SU-DHL-6 (cell line): Measurements from ENCODE around the gene RNF166.

Source experiments
- H2AFZ ChIP-seq: fragments of 200-600 bp; sonication (generic); 2 replicates; pipeline ENCODE4 v1.6.1; 2014; ENCODE audit warnings: low read depth, mild to moderate bottlenecking, moderate library complexity, mixed read lengths, antibody characterized with exemption, low read length; ENCODE audit not compliant: severe bottlenecking
- H3F3A ChIP-seq: fragments of 200-600 bp; shearing (Covaris generic); 2 replicates; pipeline ENCODE4 v1.6.0; 2016; ENCODE audit warnings: antibody characterized with exemption, mild to moderate bottlenecking; ENCODE audit not compliant: insufficient read depth
- H3K27ac ChIP-seq: fragments of 200-600 bp; sonication (generic); 2 replicates; pipeline ENCODE4 v1.5.1; 2016; ENCODE audit warnings: low read depth, mild to moderate bottlenecking, low read length, moderate library complexity, mixed read lengths
- H3K27me3 ChIP-seq: fragments of 200-600 bp; sonication (generic), shearing (Covaris generic); 2 replicates; pipeline ENCODE4 v1.6.0; 2014; ENCODE audit warnings: mild to moderate bottlenecking, low read length
- H3K36me3 ChIP-seq: fragments of 200-600 bp; sonication (generic); 2 replicates; pipeline ENCODE4 v1.6.1; 2014; ENCODE audit warnings: mild to moderate bottlenecking, low read length, mixed read lengths
- H3K4me2 ChIP-seq: fragments of 300-600, 200-600 bp; shearing (Covaris generic), sonication (generic); 2 replicates; pipeline ENCODE4 v1.6.0; 2014; ENCODE audit warnings: low read length, low read depth, mild to moderate bottlenecking; ENCODE audit not compliant: poor library complexity, severe bottlenecking
- H3K4me3 ChIP-seq: fragments of 200-600 bp; sonication (generic); 2 replicates; pipeline ENCODE4 v1.5.1; 2014; ENCODE audit warnings: antibody characterized with exemption, low read length, mild to moderate bottlenecking, mixed read lengths; ENCODE audit not compliant: insufficient read depth, poor library complexity, severe bottlenecking
- H3K79me2 ChIP-seq: fragments of 200-600 bp; sonication (generic); 2 replicates; pipeline ENCODE4 v1.6.1; 2014; ENCODE audit warnings: mild to moderate bottlenecking, low read length, moderate library complexity; ENCODE audit not compliant: insufficient read depth
- H3K9ac ChIP-seq: fragments of 200-600 bp; sonication (generic); 2 replicates; pipeline ENCODE4 v1.7.0; 2014; ENCODE audit warnings: mild to moderate bottlenecking, low read length
- H3K9me2 ChIP-seq: fragments of 200-600 bp; sonication (generic); replicated peaks from 2 replicates; pipeline ENCODE4 v1.6.1; 2014; ENCODE audit warnings: low read length; ENCODE audit not compliant: insufficient read depth
- H3K9me3 ChIP-seq: fragments of 200-600 bp; sonication (generic); 2 replicates; pipeline ENCODE4 v1.6.1; 2014; ENCODE audit warnings: low read length, mixed read lengths; ENCODE audit not compliant: insufficient read depth
- H4K20me1 ChIP-seq: fragments of 200-600 bp; sonication (generic); 2 replicates; pipeline ENCODE4 v1.6.1; 2014; ENCODE audit warnings: low read depth, mild to moderate bottlenecking, antibody characterized with exemption, low read length, moderate library complexity, mixed read lengths
- EZH2phosphoT487 ChIP-seq: fragments of 200-600 bp; sonication (generic), shearing (Covaris generic); conservative IDR thresholded peaks from 2 replicates; pipeline ENCODE4 v1.6.1; 2018; ENCODE audit warnings: mild to moderate bottlenecking, antibody characterized with exemption, low read length, moderate library complexity, mixed read lengths
- TF ChIP-seq, protein P1 (sequence below): fragments of 200-600 bp; sonication (generic); IDR thresholded peaks from one replicate; pipeline ENCODE4 v1.5.1; 2017; ENCODE audit warnings: antibody characterized with exemption, mild to moderate bottlenecking, low read length, moderate library complexity; ENCODE audit not compliant: insufficient read depth, poor library complexity, severe bottlenecking

RNF166 gene

GRCh38 chr16:88697116-88697830, 8.9 kb downstream of the RNF166 start:
- Histone ChIP-seq H3K27ac (no peak overlapping the region), H3K4me3 (no peak overlapping the region), H3K4me2 (no peak overlapping the region), H2AFZ (no peak overlapping the region), H3K36me3 (no peaks in the 10 kb centered on the region), H3F3A (no peaks in the 10 kb centered on the region), H3K9me2 (no peaks in the 10 kb centered on the region), H3K9ac (no peak overlapping the region), H3K27me3 (no peaks in the 10 kb centered on the region), H3K9me3 (no peaks in the 10 kb centered on the region), H4K20me1 (no peaks in the 10 kb centered on the region), H3K79me2 (no peaks in the 10 kb centered on the region)
- TF ChIP-seq EZH2phosphoT487: no peak
- TF ChIP-seq, protein P1, sequence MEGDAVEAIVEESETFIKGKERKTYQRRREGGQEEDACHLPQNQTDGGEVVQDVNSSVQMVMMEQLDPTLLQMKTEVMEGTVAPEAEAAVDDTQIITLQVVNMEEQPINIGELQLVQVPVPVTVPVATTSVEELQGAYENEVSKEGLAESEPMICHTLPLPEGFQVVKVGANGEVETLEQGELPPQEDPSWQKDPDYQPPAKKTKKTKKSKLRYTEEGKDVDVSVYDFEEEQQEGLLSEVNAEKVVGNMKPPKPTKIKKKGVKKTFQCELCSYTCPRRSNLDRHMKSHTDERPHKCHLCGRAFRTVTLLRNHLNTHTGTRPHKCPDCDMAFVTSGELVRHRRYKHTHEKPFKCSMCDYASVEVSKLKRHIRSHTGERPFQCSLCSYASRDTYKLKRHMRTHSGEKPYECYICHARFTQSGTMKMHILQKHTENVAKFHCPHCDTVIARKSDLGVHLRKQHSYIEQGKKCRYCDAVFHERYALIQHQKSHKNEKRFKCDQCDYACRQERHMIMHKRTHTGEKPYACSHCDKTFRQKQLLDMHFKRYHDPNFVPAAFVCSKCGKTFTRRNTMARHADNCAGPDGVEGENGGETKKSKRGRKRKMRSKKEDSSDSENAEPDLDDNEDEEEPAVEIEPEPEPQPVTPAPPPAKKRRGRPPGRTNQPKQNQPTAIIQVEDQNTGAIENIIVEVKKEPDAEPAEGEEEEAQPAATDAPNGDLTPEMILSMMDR: no peak

DNA sequence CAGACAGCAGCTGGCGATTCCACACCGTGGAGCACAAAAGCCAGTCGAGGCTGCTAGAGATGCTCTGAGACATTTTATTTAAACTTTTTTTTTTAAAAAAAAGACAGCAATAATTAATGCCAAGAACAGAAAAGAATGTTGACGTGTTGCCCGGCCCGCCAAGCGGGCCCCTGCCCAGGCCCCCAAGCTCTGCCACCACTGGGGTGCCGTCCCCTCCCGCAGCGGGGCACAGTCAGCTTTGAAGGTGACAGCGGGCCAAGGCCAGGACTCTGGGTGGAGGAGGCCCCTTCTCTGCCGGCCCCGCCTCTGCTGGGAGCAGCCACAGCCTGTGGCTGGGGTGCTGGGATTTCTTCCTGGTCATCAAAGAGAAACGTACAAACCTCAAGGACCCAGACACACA, 9.8 kb downstream of the RNF166 start:
- no peak overlapping the region for H3K4me2 ChIP-seq
- no peak overlapping the region for H3K9ac ChIP-seq
- H3K27ac ChIP-seq: no peak overlapping the region
- H3K9me2 ChIP-seq: no peaks in the 10 kb centered on the region
- no peaks in the 10 kb centered on the region for H3K36me3 ChIP-seq
- H3K4me3 ChIP-seq: no peak overlapping the region
- no peaks in the 10 kb centered on the region for H3F3A ChIP-seq
- H2AFZ ChIP-seq: no peak overlapping the region
- no peaks in the 10 kb centered on the region for H4K20me1 ChIP-seq
- no peaks in the 10 kb centered on the region for H3K9me3 ChIP-seq
- H3K27me3 ChIP-seq: no peaks in the 10 kb centered on the region
- TF ChIP-seq EZH2phosphoT487: no peak
- TF ChIP-seq, protein P1: no peak
- H3K79me2 ChIP-seq: no peaks in the 10 kb centered on the region

- Histone ChIP-seq H3K9me3 (no peaks in the 10 kb centered on the region), H3K27ac (no peak overlapping the region), H3K4me2 (no peak overlapping the region), H3K36me3 (no peaks in the 10 kb centered on the region), H3K4me3 (no peak overlapping the region), H3F3A (no peaks in the 10 kb centered on the region), H3K9me2 (no peaks in the 10 kb centered on the region), H3K9ac (no peak overlapping the region), H4K20me1 (no peaks in the 10 kb centered on the region), H3K27me3 (no peaks in the 10 kb centered on the region), H3K79me2 (no peaks in the 10 kb centered on the region), H2AFZ (no peak overlapping the region)
- no peak for TF ChIP-seq EZH2phosphoT487
- TF ChIP-seq, protein P1: no peak
These were observed 10.5 kb downstream of the RNF166 start for GRCh38 chr16:88695753-88696152.
